Endothelial cell of umbilical vein (primary cell): ENCODE data around the gene FAM120A. TPM values are rescaled to one million over a fixed set of nuclear protein-coding genes. Genes with fewer than 3 reads are reported as not detected.

ENCODE experiments used
- BruUV-seq: library from RNA; stranded (reverse); fragments of 400-500 nt; replicated peaks from 2 replicates; lab custom pipeline; 2021; lab: Mats Ljungman, UMichigan
- CTCF ChIA-PET: fragments of 300-600, 350-600 bp; sonication (Branson Sonifier 250); formaldehyde crosslinking; loops from one replicate; lab custom pipeline; 2021; ENCODE audit warnings: antibody characterized with exemption, inconsistent platforms; lab: Charles Lee
- POLR2A ChIA-PET: fragments of 300-600, 350-600 bp; sonication (Branson Sonifier 250); formaldehyde crosslinking; loops from one replicate; lab custom pipeline; 2021; ENCODE audit warnings: antibody characterized with exemption, inconsistent platforms; lab: Charles Lee
- DNase-seq: peaks from one replicate; pipeline ENCODE4 v3.0.0-alpha.2; 2011; ENCODE audit warnings: low read depth, low spot score
- FAIRE-seq: peaks from 2 replicates; lab custom pipeline; 2011; peaks lifted over from hg19 to GRCh38; lab: Jason Lieb, UNC
- H2AFZ ChIP-seq: 2 replicates; pipeline ENCODE4 v1.6.0; 2012; ENCODE audit warnings: low read depth, low read length, control low read depth, inconsistent platforms
- H3K27ac ChIP-seq: 2 replicates; pipeline ENCODE4 v1.5.1; 2011; ENCODE audit warnings: low read depth, mild to moderate bottlenecking, control low read depth, low read length, moderate library complexity; ENCODE audit not compliant: insufficient read depth
- H3K27me3 ChIP-seq, 2 experiments: 2 replicates each; pipeline versions ENCODE4 v1.6.0 to v1.6.1; 2011; ENCODE audit warnings: low read length in 2 of 2, mixed read lengths in 1 of 2; ENCODE audit not compliant: control insufficient read depth in 2 of 2, insufficient read depth in 2 of 2
- H3K36me3 ChIP-seq, 2 experiments: 2 replicates in 1 of 2; 3 replicates in 1 of 2; pipeline ENCODE4 v1.5.1; 2011; ENCODE audit warnings: low read length in 2 of 2, mild to moderate bottlenecking in 1 of 2, moderate library complexity in 1 of 2; ENCODE audit not compliant: control insufficient read depth in 2 of 2, insufficient read depth in 2 of 2; ENCODE audit errors: extremely low read depth in 1 of 2
- H3K4me1 ChIP-seq: 3 replicates; pipeline ENCODE4 v1.5.1; 2011; ENCODE audit warnings: mild to moderate bottlenecking, low read length; ENCODE audit not compliant: control insufficient read depth, insufficient read depth; ENCODE audit errors: extremely low read depth
- H3K4me2 ChIP-seq: 2 replicates; pipeline ENCODE4 v1.6.1; 2011; ENCODE audit warnings: low read length, control low read depth, mixed read lengths; ENCODE audit not compliant: insufficient read depth
- H3K4me3 ChIP-seq, 3 experiments: fragments of 200-600 bp in 1 of 3; sonication (generic), shearing (Covaris generic) in 1 of 3; replicated peaks in 1 of 3; 2 replicates each; pipeline ENCODE4 v1.5.1; 2011 to 2016; ENCODE audit warnings: control low read depth in 3 of 3, low read length in 3 of 3, mild to moderate bottlenecking in 2 of 3, inconsistent platforms in 1 of 3, low read depth in 1 of 3, moderate library complexity in 1 of 3; ENCODE audit not compliant: insufficient read depth in 1 of 3
- H3K79me2 ChIP-seq: 2 replicates; pipeline ENCODE4 v1.6.0; 2012; ENCODE audit warnings: low read length, inconsistent platforms; ENCODE audit not compliant: control insufficient read depth, insufficient read depth
- H3K9ac ChIP-seq: replicated peaks from 2 replicates; pipeline ENCODE3; 2011; ENCODE audit warnings: low read length, control low read depth; ENCODE audit not compliant: insufficient read depth; ENCODE audit errors: extremely low read depth
- H3K9me1 ChIP-seq: replicated peaks from 3 replicates; pipeline ENCODE4 v1.6.0; 2011; ENCODE audit warnings: mild to moderate bottlenecking, low read length; ENCODE audit not compliant: control insufficient read depth, insufficient read depth; ENCODE audit errors: extremely low read depth
- H3K9me3 ChIP-seq: replicated peaks from 2 replicates; pipeline ENCODE4 v1.5.1; 2012; ENCODE audit warnings: low read length, inconsistent platforms; ENCODE audit not compliant: control insufficient read depth, insufficient read depth
- H4K20me1 ChIP-seq: replicated peaks from 2 replicates; pipeline ENCODE3; 2011; ENCODE audit warnings: mild to moderate bottlenecking, low read length; ENCODE audit not compliant: control insufficient read depth, insufficient read depth; ENCODE audit errors: extremely low read depth
- EZH2 ChIP-seq: IDR thresholded peaks from 2 replicates; pipeline ENCODE4 v1.6.1; 2012; ENCODE audit warnings: borderline replicate concordance, low read depth, mild to moderate bottlenecking, moderate library complexity, low read length, inconsistent platforms; ENCODE audit not compliant: severe bottlenecking
- FOS ChIP-seq: IDR thresholded peaks from 2 replicates; pipeline ENCODE4 v1.6.1; 2011; ENCODE audit warnings: mild to moderate bottlenecking, low read length, moderate library complexity, borderline replicate concordance; ENCODE audit not compliant: insufficient read depth
- GATA2 ChIP-seq: IDR thresholded peaks from 2 replicates; pipeline ENCODE4 v1.7.0; 2011; ENCODE audit warnings: low read depth, mild to moderate bottlenecking, moderate library complexity, mixed read lengths, low read length; ENCODE audit not compliant: insufficient read length, insufficient read depth
- MYC ChIP-seq: IDR thresholded peaks from one replicate; pipeline ENCODE4 v1.6.1; 2011; ENCODE audit warnings: mild to moderate bottlenecking, low read depth, low read length
- POLR2AphosphoS5 ChIP-seq: IDR thresholded peaks from 2 replicates; pipeline ENCODE4 v1.6.1; 2012; ENCODE audit warnings: low read depth, mild to moderate bottlenecking, control low read depth, low read length, moderate library complexity; ENCODE audit not compliant: insufficient read depth
- dilution Hi-C: fragments of 300-500 bp; cut with MboI; formaldehyde crosslinking; loops from one replicate; pipeline ENCODE4 v1.15.0; 2019; ENCODE audit warnings: low sequenced_read_pairs; ENCODE audit not compliant: extremely low pct_ligation_motif_present
- intact Hi-C: fragments of 100-400 bp; cut with micrococcal nuclease; formaldehyde crosslinking; loops from one replicate; pipeline ENCODE4 v1.10.0; 2022
- polyA plus RNA-seq, 4 experiments: library from polyadenylated mRNA; depleted of rRNA in 3 of 4; stranded (reverse) in 3 of 4; unstranded in 1 of 4; fragments of >200 nt; gene quantifications; 2 replicates each; pipeline versions ENCODE4 v1.2.1 to v1.2.3, GENCODE V29; 2011 to 2012; ENCODE audit warnings: missing spikeins in 1 of 4
- total RNA-seq: library from RNA; stranded (reverse); gene quantifications from 2 replicates; pipeline ENCODE4 v1.2.3, GENCODE V29; 2021
- TF ChIP-seq, protein P1 (sequence below), 2 donors: IDR thresholded peaks; 1 replicate in 1 of 2; 2 replicates in 1 of 2; pipeline ENCODE4 v1.5.1; 2011; ENCODE audit warnings: low read length in 2 of 2, mild to moderate bottlenecking in 2 of 2, moderate library complexity in 2 of 2, control low read depth in 1 of 2, inconsistent platforms in 1 of 2, low read depth in 1 of 2; ENCODE audit not compliant: insufficient read depth in 1 of 2; ENCODE audit errors: extremely low read depth in 1 of 2
- TF ChIP-seq, protein P2 (sequence below): IDR thresholded peaks from 2 replicates; pipeline ENCODE4 v1.6.1; 2011; ENCODE audit not compliant: insufficient read depth, insufficient read length

The FAM120A gene
- total and polyA plus RNA-seq, 2 donors (not counting 3 experiments of a cell fraction or from before 2014, with no cell fraction given): 66.8 to 126 TPM

- H4K20me1 ChIP-seq: no peaks in the 10 kb centered on the region
- no peak overlapping the region for H3K27ac ChIP-seq
- ChIA-PET CTCF (no interaction called here), POLR2A (no interaction called here)
- peaks cover 7% of the 10 kb centered on the region for H3K79me2 ChIP-seq
- no peak overlapping the region for H3K4me2 ChIP-seq
- no peak overlapping the region for H3K4me3 ChIP-seq
- no TSS peak for BruUV-seq
- FAIRE-seq (no peak), DNase-seq (no peak)
- H3K27me3 ChIP-seq: no peaks in the 10 kb centered on the region
- H3K9me1 ChIP-seq: no peaks in the 10 kb centered on the region
- no peak overlapping the region for H2AFZ ChIP-seq
- dilution Hi-C loops: no loop called here
- H3K36me3 ChIP-seq: no peaks in the 10 kb centered on the region
- H3K9me3 ChIP-seq: no peaks in the 10 kb centered on the region
- no peak overlapping the region for H3K9ac ChIP-seq
- intact Hi-C loops: no loop called here
- H3K4me1 ChIP-seq: peaks cover 7% of the 10 kb centered on the region
- no peak for TF ChIP-seq EZH2
- TF ChIP-seq, protein P1, sequence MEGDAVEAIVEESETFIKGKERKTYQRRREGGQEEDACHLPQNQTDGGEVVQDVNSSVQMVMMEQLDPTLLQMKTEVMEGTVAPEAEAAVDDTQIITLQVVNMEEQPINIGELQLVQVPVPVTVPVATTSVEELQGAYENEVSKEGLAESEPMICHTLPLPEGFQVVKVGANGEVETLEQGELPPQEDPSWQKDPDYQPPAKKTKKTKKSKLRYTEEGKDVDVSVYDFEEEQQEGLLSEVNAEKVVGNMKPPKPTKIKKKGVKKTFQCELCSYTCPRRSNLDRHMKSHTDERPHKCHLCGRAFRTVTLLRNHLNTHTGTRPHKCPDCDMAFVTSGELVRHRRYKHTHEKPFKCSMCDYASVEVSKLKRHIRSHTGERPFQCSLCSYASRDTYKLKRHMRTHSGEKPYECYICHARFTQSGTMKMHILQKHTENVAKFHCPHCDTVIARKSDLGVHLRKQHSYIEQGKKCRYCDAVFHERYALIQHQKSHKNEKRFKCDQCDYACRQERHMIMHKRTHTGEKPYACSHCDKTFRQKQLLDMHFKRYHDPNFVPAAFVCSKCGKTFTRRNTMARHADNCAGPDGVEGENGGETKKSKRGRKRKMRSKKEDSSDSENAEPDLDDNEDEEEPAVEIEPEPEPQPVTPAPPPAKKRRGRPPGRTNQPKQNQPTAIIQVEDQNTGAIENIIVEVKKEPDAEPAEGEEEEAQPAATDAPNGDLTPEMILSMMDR (IDR thresholded peaks at IDR 0.05; ENCODE audit: extremely low read depth in 1 of 2, insufficient read depth in 1 of 2, low read depth in 1 of 2, low read length in 2 of 2): no peak
- no peak for TF ChIP-seq GATA2
- TF ChIP-seq FOS: no peak
- no peak for TF ChIP-seq MYC
- no peak for TF ChIP-seq POLR2AphosphoS5
- TF ChIP-seq, protein P2, sequence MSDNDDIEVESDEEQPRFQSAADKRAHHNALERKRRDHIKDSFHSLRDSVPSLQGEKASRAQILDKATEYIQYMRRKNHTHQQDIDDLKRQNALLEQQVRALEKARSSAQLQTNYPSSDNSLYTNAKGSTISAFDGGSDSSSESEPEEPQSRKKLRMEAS: no peak
Measured at GRCh38 chr9:93572636-93573515, 121.4 kb downstream of the FAM120A start.
